ENCODE results near the gene OGA. TPM values are rescaled to one million over a fixed set of nuclear protein-coding genes. Genes with fewer than 3 reads are reported as not detected.

The OGA gene
- total RNA-seq, 1 experiment from 2014 or later: 46.4 TPM

GRCh38 chr10:101839416-101840063 is 21.3 kb upstream of the OGA start:
- in situ Hi-C loops (cut with HindIII; ENCODE audit: low pct_unique_long_range_greater_than_20kb, low sequenced_read_pairs): no loop called here
- peak; percentile 59 for DNase-seq (ENCODE audit: low read depth, low spot score)

GRCh38 chr10:101839002-101839401 is 20.8 kb upstream of the OGA start:
- in situ Hi-C loops (cut with HindIII; ENCODE audit: low pct_unique_long_range_greater_than_20kb, low sequenced_read_pairs): no loop called here
- DNase-seq (ENCODE audit: low read depth, low spot score): no peak

- in situ Hi-C loops (cut with HindIII; ENCODE audit: low pct_unique_long_range_greater_than_20kb, low sequenced_read_pairs): no loop called here
- DNase-seq (ENCODE audit: low read depth, low spot score): no peak
Measured at GRCh38 chr10:101838416-101838970, 20.2 kb upstream of the OGA start.

GRCh38 chr10:101837748-101838147 is 19.5 kb upstream of the OGA start:
- in situ Hi-C loops (cut with HindIII; ENCODE audit: low pct_unique_long_range_greater_than_20kb, low sequenced_read_pairs): no loop called here
- no peak for DNase-seq (ENCODE audit: low read depth, low spot score)

- DNase-seq (ENCODE audit: low read depth, low spot score): no peak
- in situ Hi-C loops (cut with HindIII; ENCODE audit: low pct_unique_long_range_greater_than_20kb, low sequenced_read_pairs): no loop called here
Measured at GRCh38 chr10:101835362-101835761, 17.1 kb upstream of the OGA start.

GRCh38 chr10:101834341-101834740 is 16.1 kb upstream of the OGA start:
- in situ Hi-C loops (cut with HindIII; ENCODE audit: low pct_unique_long_range_greater_than_20kb, low sequenced_read_pairs): no loop called here

GRCh38 chr10:101833466-101833865 is 15.2 kb upstream of the OGA start:
- DNase-seq (ENCODE audit: low read depth, low spot score): no peak
- in situ Hi-C loops (cut with HindIII; ENCODE audit: low pct_unique_long_range_greater_than_20kb, low sequenced_read_pairs): no loop called here

More at GRCh38 chr10:101834341-101834740, 16.1 kb upstream of the OGA start:
- DNase-seq (ENCODE audit: low read depth, low spot score): no peak

GRCh38 chr10:101832325-101832771 is 14.1 kb upstream of the OGA start:
- in situ Hi-C loops (cut with HindIII; ENCODE audit: low pct_unique_long_range_greater_than_20kb, low sequenced_read_pairs): no loop called here
- no peak for DNase-seq (ENCODE audit: low read depth, low spot score)

DNA sequence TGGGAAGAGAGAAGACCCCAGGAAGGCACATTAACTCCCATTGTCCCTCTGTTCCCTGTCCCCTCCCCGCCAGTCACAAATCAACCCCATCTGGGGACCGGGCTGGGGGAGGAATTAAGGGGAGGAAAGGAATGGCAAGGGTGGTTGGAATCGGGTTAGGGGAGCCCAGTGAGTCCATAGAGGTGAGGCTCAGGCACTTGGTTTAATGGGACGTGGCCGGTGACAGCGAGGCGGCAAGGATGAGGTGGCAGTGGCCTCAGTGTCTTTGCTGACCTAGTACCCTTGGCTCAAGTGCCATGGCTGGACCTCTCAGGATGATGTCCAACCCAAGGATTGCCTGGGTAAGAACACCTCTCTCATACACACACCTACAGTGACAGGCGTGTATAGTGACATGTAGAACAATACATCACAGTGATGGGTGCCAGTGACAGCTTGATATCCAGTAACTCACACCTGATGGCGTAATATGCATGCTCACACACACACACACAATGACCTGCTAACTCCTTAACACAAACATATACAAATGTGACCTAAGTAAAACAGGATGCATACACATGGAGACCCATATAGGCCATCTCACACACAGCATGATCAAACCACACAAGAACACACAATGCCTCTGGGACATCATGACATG is 13.0 kb upstream of the OGA start:
- in situ Hi-C loops (cut with HindIII; ENCODE audit: low pct_unique_long_range_greater_than_20kb, low sequenced_read_pairs): no loop called here
- DNase-seq (ENCODE audit: low read depth, low spot score): no peak

- peak; percentile 78 for DNase-seq (ENCODE audit: low read depth, low spot score)
- in situ Hi-C loops (cut with HindIII; ENCODE audit: low pct_unique_long_range_greater_than_20kb, low sequenced_read_pairs): no loop called here
Measured at GRCh38 chr10:101830322-101831168, 12.3 kb upstream of the OGA start.

GRCh38 chr10:101829561-101830315 is 11.5 kb upstream of the OGA start:
- peak; percentile 36 for DNase-seq (ENCODE audit: low read depth, low spot score)
- in situ Hi-C loops (cut with HindIII; ENCODE audit: low pct_unique_long_range_greater_than_20kb, low sequenced_read_pairs): no loop called here

DNA sequence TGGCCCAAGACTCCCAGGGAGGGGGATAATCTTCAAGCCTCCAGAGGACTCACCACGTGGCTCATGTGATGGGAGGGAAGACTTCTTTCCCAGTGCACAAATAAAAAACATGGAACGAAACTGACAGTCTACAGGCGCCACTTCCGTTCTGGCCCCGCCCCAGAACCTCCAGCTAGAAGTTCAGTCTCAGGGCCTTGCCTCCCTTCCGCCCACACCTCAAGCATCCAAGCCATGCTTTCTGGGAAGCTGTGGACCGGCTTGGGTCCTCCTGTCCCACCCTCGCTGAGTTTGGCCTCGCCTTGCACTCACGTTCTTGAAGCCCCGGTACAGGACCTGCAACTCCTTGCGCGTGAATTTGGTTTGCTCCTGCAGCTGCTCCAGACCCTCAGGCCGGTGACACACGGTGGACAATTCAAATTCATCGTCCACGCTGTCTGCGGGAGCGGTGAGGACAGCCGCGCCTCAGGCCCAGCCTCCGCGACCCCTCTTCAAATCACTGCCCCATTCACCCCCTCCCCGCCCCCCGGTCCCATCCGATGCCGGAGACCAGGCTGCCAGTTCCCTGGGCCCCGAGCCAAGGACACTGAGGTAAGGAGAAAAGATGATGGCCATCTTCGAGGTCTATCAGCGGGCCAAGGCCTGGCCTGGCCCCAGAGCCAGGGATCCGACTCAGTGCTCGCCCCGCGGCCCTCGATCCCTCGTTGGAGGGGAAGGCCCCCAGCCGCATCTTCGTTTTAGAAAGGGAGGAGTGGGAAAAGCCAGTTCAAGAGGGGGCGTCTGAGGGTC is 10.7 kb upstream of the OGA start:
- in situ Hi-C loops (cut with HindIII; ENCODE audit: low pct_unique_long_range_greater_than_20kb, low sequenced_read_pairs): no loop called here
- no peak for DNase-seq (ENCODE audit: low read depth, low spot score)

DNA sequence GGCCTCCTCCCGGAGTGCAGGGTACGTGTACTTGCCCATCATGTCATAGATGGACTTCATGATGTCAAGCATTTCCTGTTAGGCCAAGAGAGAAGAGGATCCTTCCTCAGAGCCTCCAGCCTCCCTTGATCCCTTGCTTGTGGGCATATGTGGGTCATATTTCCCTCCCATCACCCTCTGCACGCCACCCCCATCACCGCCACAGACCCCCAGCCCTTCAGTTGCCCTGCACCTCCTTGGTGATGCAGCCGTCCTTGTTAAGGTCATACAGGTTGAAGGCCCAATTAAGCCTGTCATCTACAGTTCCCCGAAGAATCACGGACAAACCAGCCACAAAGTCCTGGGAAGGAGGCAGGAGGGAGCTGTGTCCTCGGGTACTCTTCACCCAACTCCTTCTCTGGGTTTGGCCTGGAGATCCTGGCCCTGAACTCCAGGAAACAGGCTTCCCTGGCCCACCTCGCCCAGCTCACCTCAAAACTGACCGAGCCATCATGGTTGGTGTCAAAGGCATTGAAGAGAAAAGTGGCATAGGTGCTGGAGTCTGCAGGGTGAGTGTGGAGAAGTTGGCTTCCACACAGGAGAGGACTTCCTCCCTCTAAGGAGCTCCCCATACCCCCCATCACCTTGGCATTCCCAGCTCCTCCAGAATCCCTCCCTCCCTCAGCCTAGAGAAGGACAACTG is 9.8 kb upstream of the OGA start:
- DNase-seq (ENCODE audit: low read depth, low spot score): no peak
- in situ Hi-C loops (cut with HindIII; ENCODE audit: low pct_unique_long_range_greater_than_20kb, low sequenced_read_pairs): no loop called here

- DNase-seq (ENCODE audit: low read depth, low spot score): no peak
- in situ Hi-C loops (cut with HindIII; ENCODE audit: low pct_unique_long_range_greater_than_20kb, low sequenced_read_pairs): no loop called here
Measured at GRCh38 chr10:101826852-101827434, 8.7 kb upstream of the OGA start.

DNA sequence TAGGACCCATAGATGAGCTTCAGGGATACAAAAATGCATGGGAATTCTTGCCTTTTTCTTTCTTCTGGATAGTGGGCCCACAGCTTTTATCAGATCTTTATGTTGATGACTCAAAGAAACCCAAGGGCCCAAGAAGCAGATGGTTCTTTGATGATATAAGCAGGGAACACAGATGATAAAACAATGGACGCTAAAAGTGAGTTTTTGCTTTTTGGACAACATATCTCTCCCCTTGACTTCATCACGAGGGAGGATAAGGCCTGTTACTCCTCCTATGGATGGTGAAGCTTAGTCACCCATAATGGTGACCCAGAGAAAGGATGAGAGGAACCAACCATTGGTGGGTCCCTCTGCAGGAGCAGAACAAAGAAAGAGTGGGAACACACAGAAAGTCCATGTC is 6.5 kb upstream of the OGA start:
- DNase-seq (ENCODE audit: low read depth, low spot score): no peak
- in situ Hi-C loops (cut with HindIII; ENCODE audit: low pct_unique_long_range_greater_than_20kb, low sequenced_read_pairs): no loop called here
